ENCODE measurements around the gene DCP1A. TPM values are rescaled to one million over a fixed set of nuclear protein-coding genes. Genes with fewer than 3 reads are reported as not detected.
A peak's percentile ranks its signal among the peaks of the same experiment; 100 is the strongest.

DCP1A gene
- total and polyA plus RNA-seq, 9 of the 15 experiments (the other 6 are each of a cell fraction or from before 2014, with no cell fraction given), result 6.6 to 33.7 (median 13.3) TPM

- TF ChIP-seq MGA (IDR thresholded peaks at IDR 0.05) (peak; percentile 79), GMEB1 (CRISPR knock-in tag; IDR thresholded peaks at IDR 0.05) (no peak), SRSF9 (IDR thresholded peaks at IDR 0.05; ENCODE audit: borderline replicate concordance, low read depth, low read length) (no peak), DDX20 (tag; IDR thresholded peaks at IDR 0.05; ENCODE audit: low read depth) (peak; percentile 48; the same call in 1 of the 2 replicates), ETV6 (IDR thresholded peaks at IDR 0.05; ENCODE audit: borderline replicate concordance in 1 of 2, low read depth in 2 of 2, low read length in 1 of 2) (no peak), ETV6 (CRISPR knock-in tag; IDR thresholded peaks at IDR 0.05; ENCODE audit: borderline replicate concordance) (no peak), ZBTB17 (CRISPR knock-in tag; IDR thresholded peaks at IDR 0.05) (peak; percentile 89), KLF6 (CRISPR knock-in tag; IDR thresholded peaks at IDR 0.05; ENCODE audit: borderline replicate concordance) (peak; percentile 20; the same call in 1 of the 2 replicates), MYNN (IDR thresholded peaks at IDR 0.05) (peak; percentile 84), MYNN (CRISPR knock-in tag; IDR thresholded peaks at IDR 0.05) (no peak), ZNF263 (CRISPR knock-in tag; IDR thresholded peaks at IDR 0.05; ENCODE audit: borderline replicate concordance) (no peak)
- TF ChIP-seq, protein P1, sequence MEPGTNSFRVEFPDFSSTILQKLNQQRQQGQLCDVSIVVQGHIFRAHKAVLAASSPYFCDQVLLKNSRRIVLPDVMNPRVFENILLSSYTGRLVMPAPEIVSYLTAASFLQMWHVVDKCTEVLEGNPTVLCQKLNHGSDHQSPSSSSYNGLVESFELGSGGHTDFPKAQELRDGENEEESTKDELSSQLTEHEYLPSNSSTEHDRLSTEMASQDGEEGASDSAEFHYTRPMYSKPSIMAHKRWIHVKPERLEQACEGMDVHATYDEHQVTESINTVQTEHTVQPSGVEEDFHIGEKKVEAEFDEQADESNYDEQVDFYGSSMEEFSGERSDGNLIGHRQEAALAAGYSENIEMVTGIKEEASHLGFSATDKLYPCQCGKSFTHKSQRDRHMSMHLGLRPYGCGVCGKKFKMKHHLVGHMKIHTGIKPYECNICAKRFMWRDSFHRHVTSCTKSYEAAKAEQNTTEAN (CRISPR knock-in tag; IDR thresholded peaks at IDR 0.05), result peak; percentile 46; the same call in 1 of the 2 replicates
These were observed 77.2 kb downstream of the DCP1A start (continued) for GRCh38 chr3:53269888-53270880.

All from K562 (cell line).